ENCODE data around the gene LITAF.
"Not testable (repeated sequence)": the region's sequence is repeated elsewhere in the genome, so short reads cannot be mapped to it uniquely, and the experiment has no call there.

The LITAF gene

DNA sequence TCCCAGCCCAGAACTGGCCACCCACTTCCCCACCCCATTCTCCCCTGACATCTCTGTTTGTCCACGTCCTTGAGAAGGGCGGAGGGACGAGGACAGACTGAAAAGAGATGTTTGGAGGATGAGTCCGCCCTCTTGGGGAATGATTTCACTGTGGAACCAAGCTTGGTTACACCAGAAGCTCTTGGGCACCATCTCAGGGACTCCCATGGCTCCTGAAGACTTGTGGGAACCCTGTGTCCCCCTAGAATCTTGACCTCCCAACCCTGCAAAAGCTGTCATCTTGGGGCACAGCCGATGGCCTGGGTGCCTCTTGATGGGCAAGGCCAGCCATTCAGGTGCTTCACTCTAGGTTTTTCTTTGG, 25.9 kb upstream of the LITAF start:
- TF ChIP-seq TAF1 (IDR thresholded peaks at IDR 0.05; ENCODE audit: low read depth, low read length), result no peak
- no peak for TF ChIP-seq SPI1 (IDR thresholded peaks at IDR 0.05; ENCODE audit: low read depth, low read length)
- no peak for TF ChIP-seq PAX5 (IDR thresholded peaks at IDR 0.05; ENCODE audit: insufficient read depth, low read length, severe bottlenecking)
- no peak for TF ChIP-seq POLR2A (IDR thresholded peaks at IDR 0.05; ENCODE audit: low read depth, low read length)
- TF ChIP-seq POU2F2 (IDR thresholded peaks at IDR 0.05; ENCODE audit: low read depth, low read length), result no peak
- no peak for FAIRE-seq
- no peak for DNase-seq (ENCODE audit: insufficient read length, low spot score)

DNA sequence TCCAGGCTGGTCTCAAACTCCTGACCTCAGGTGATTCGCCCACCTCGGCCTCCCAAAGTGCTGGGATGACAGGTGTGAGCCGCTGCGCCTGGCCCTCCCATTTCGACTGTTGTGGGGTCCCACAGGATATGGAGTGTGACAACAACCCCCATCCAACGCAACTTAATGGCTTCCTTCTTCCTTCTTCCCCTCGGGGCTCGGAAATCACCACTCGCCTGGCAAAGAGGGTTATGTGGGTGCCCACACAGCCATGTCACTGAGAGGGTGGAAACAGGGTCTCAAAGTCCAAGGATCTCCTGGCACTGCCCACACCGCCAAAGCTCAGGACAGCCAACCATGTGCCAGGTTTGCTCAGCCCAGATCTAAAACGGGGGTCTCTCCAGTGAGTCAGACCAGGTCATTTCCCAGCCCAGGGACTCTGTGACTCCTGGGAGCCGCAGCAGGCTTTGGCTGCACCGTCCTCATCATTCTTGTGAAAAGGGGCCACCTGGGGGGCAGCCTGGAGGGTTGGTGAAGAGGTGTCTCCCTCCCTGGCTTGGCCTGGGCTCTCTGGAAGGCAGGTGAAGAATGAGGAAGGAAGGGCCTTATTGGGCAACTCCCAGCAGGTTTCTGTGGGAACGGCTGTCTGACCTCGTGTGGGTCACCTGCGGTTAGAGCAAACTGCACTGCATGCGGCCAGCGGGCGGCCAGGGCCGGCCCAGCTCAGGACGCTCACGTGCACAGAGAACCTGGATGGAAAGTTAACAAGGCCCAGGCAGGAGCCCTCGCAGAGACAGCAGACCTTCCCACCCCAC, 25.3 kb upstream of the LITAF start:
- DNase-seq (ENCODE audit: insufficient read length, low spot score) (no peak), FAIRE-seq (no peak)
- TF ChIP-seq POLR2AphosphoS5 (IDR thresholded peaks at IDR 0.05; ENCODE audit: low read depth, low read length) (no peak), PAX5 (IDR thresholded peaks at IDR 0.05; ENCODE audit: insufficient read depth, low read length, severe bottlenecking) (no peak), TAF1 (IDR thresholded peaks at IDR 0.05; ENCODE audit: low read depth, low read length) (no peak), SPI1 (IDR thresholded peaks at IDR 0.05; ENCODE audit: low read depth, low read length) (no peak), POU2F2 (IDR thresholded peaks at IDR 0.05; ENCODE audit: low read depth, low read length) (no peak), POLR2A (IDR thresholded peaks at IDR 0.05; ENCODE audit: low read depth, low read length) (no peak)

DNA sequence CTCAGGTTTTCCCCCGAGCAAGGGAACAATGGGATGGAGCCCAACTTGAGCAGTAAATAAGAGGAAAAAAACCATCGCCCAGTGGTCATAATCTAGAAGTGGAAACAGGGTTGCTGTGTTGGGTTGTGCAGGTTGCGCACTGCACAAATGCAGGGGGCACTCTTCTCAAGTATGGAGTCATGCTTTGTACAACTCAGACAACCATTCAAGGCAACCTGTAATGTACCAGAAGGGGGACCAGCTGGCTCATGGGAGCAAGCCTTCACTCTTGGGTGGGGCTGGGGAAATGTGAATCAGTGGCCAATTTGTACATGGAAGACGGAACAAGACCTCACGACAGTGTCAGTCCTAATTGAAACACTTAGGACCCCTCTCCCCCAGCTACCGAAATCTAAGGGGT, 23.9 kb upstream of the LITAF start:
- FAIRE-seq (no peak), DNase-seq (ENCODE audit: insufficient read length, low spot score) (no peak)
- TF ChIP-seq POU2F2 (IDR thresholded peaks at IDR 0.05; ENCODE audit: low read depth, low read length) (no peak), POLR2AphosphoS5 (IDR thresholded peaks at IDR 0.05; ENCODE audit: low read depth, low read length) (no peak), PAX5 (IDR thresholded peaks at IDR 0.05; ENCODE audit: insufficient read depth, low read length, severe bottlenecking) (no peak), SPI1 (IDR thresholded peaks at IDR 0.05; ENCODE audit: low read depth, low read length) (no peak), POLR2A (IDR thresholded peaks at IDR 0.05; ENCODE audit: low read depth, low read length) (no peak), TAF1 (IDR thresholded peaks at IDR 0.05; ENCODE audit: low read depth, low read length) (no peak)

DNA sequence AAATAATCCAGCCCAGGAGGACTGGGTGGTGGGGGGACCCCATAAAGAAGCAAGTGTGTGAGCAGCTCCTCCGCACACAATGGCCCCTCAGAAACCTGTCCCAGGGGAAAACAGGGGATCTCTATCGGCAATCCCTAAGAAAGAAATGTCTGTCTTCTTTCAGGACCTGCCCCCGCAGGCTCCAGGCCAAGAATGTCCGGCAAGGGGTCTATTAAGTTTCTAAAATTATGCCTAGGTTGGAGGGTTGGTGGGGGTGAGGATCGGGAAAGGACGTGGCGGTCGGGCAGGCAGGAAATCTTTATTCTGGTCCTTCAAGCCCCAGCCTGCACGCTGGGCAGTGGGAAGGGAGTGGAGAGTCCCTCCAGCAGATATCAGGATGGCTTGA, 23.4 kb upstream of the LITAF start:
- no peak for FAIRE-seq
- TF ChIP-seq TAF1 (IDR thresholded peaks at IDR 0.05; ENCODE audit: low read depth, low read length) (no peak), POLR2AphosphoS5 (IDR thresholded peaks at IDR 0.05; ENCODE audit: low read depth, low read length) (no peak), PAX5 (IDR thresholded peaks at IDR 0.05; ENCODE audit: insufficient read depth, low read length, severe bottlenecking) (no peak), SPI1 (IDR thresholded peaks at IDR 0.05; ENCODE audit: low read depth, low read length) (no peak)
- no peak for DNase-seq (ENCODE audit: insufficient read length, low spot score)

DNA sequence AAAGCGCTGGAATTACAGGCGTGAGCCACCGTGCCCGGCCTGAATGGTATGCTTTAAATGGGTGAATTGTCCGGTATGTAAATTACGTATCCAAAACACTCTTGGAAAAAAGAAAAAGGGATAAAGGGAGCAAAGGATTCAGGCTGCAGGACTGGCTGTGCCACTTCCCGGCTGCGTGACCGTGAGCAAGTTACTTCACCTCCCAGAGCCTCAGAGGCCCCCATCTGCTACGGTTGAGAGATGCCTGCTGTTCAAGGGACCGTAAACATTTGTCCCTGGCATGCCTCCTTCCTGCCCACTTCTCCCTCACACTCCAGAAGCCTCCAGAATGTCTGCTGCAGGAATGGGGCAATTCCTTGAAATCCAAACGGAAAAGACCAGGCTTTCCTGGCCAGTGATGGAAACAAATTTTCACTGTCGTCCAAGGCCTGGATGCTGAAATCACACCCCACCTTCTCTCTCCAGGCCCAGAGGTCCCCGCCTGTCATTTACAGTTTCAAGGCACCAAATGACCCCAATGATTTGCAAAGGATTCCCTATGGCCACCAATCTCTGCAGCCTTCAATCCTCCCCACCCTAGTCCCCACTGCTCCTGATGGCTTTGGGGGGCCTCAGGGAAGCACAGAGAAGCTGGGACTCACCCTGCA, 22.9 kb upstream of the LITAF start:
- FAIRE-seq (no peak), DNase-seq (ENCODE audit: insufficient read length, low spot score) (no peak)
- no peak for TF ChIP-seq POLR2AphosphoS5 (IDR thresholded peaks at IDR 0.05; ENCODE audit: low read depth, low read length)
- TF ChIP-seq POU2F2 (IDR thresholded peaks at IDR 0.05; ENCODE audit: low read depth, low read length), result no peak
- no peak for TF ChIP-seq SPI1 (IDR thresholded peaks at IDR 0.05; ENCODE audit: low read depth, low read length)
- TF ChIP-seq TAF1 (IDR thresholded peaks at IDR 0.05; ENCODE audit: low read depth, low read length), result no peak
- no peak for TF ChIP-seq PAX5 (IDR thresholded peaks at IDR 0.05; ENCODE audit: insufficient read depth, low read length, severe bottlenecking)

DNA sequence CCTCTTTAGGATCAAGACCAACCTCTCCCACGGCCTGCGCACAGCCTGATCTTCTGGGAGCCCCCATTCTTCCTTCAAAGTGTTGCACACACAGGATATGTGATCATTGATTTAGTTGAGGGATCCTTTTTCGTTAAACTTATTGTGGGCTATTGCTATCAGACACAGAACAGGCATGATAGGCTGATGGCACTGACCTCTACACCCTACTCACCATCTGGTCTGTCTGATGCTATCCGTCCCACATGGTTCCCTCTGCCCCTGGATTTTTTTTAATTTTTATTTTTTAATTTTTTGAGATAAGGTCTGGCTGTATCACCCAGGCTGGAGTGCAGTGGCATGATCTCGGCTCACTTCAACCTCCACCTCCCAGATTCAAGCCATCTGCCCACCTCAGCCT, 19.2 kb upstream of the LITAF start:
- FAIRE-seq, result no peak

DNA sequence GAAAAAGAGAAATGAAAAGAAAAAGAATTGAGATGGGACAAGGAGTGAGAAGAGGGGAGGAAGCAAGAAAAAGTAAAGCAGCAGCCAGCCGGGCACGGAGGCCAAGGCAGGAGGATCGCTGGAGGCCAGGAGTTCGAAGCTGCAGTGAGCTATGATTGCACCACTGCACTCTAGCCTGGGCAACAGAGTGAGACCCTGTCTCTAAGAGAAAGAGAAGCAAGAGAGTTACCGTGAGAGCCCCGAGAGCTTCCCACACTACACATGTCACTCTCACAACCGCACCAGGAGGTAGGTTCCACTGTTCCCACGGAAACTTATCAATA, 18.8 kb upstream of the LITAF start:
- TF ChIP-seq PAX5 (IDR thresholded peaks at IDR 0.05; ENCODE audit: insufficient read depth, low read length, severe bottlenecking) (no peak), SPI1 (IDR thresholded peaks at IDR 0.05; ENCODE audit: low read depth, low read length) (no peak), POU2F2 (IDR thresholded peaks at IDR 0.05; ENCODE audit: low read depth, low read length) (no peak), POLR2A (IDR thresholded peaks at IDR 0.05; ENCODE audit: low read depth, low read length) (no peak), TAF1 (IDR thresholded peaks at IDR 0.05; ENCODE audit: low read depth, low read length) (no peak), POLR2AphosphoS5 (IDR thresholded peaks at IDR 0.05; ENCODE audit: low read depth, low read length) (no peak)
- FAIRE-seq (no peak), DNase-seq (ENCODE audit: insufficient read length, low spot score) (no peak)

More for the DNA sequence above, 19.2 kb upstream of the LITAF start:
- DNase-seq (ENCODE audit: insufficient read length, low spot score), result no peak
- no peak for TF ChIP-seq SPI1 (IDR thresholded peaks at IDR 0.05; ENCODE audit: low read depth, low read length)
- no peak for TF ChIP-seq POU2F2 (IDR thresholded peaks at IDR 0.05; ENCODE audit: low read depth, low read length)
- TF ChIP-seq POLR2A (IDR thresholded peaks at IDR 0.05; ENCODE audit: low read depth, low read length), result no peak
- TF ChIP-seq PAX5 (IDR thresholded peaks at IDR 0.05; ENCODE audit: insufficient read depth, low read length, severe bottlenecking), result no peak

DNA sequence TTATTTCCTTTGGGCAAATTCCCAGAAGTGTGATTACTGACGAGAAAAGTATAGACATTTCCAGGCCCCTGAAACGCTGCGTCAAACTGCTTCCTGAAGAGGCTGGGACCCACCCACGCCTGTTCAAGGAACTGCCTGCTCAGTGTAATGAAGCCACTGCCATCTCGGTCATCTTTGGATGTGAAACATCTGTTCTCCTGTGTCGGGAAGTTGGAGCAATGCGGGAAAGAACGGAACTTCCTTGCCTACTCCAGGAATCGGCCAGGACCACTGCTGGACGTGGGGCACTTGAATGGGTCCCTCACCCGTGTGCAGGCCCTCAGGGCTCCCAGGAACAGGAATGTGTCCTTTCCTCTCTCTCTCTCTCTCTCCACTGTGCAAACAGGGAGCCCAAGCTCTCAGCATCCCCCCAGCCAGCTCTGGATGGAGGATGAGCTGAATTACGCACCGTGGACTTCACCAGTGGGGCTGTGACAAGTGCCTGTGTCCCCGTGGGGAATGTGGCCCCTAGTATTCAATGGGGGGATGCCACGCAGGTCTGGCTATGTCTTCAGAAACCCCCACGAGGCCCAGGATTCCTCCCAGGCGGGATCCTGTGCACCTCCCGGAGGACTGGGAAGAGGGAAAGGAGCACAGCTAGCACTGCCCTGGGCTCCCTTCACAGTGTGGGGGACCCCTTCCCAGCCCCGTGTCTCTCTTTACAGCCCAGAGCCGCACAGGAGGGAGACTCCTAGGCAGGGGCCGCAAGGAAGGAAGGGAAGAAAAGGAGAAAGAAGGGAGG, 18.3 kb upstream of the LITAF start:
- no peak for DNase-seq (ENCODE audit: insufficient read length, low spot score)
- FAIRE-seq, result no peak
- TF ChIP-seq POLR2AphosphoS5 (IDR thresholded peaks at IDR 0.05; ENCODE audit: low read depth, low read length) (no peak), SPI1 (IDR thresholded peaks at IDR 0.05; ENCODE audit: low read depth, low read length) (no peak), POLR2A (IDR thresholded peaks at IDR 0.05; ENCODE audit: low read depth, low read length) (no peak), POU2F2 (IDR thresholded peaks at IDR 0.05; ENCODE audit: low read depth, low read length) (no peak), TAF1 (IDR thresholded peaks at IDR 0.05; ENCODE audit: low read depth, low read length) (no peak), PAX5 (IDR thresholded peaks at IDR 0.05; ENCODE audit: insufficient read depth, low read length, severe bottlenecking) (no peak)

DNA sequence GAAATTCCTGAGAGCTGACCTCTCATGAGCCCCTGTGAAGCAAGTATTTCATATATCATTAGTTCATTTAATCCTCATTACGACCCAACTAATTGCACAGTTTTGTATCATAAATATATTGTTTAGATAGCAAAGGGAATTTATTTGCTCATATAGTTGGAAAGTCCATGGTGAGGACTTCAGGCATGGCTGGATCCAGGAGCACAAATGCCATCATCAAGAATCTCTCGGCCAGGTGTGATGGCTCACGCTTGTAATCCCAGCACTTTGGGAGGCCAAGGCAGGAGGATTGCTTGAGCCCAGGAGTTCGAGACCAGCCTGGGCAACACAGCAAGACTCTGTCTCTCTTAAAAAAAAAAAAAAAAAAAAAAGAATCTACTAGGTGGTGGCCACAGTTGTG, 17.6 kb upstream of the LITAF start:
- DNase-seq (ENCODE audit: insufficient read length, low spot score); FAIRE-seq: not testable (repeated sequence)

DNA sequence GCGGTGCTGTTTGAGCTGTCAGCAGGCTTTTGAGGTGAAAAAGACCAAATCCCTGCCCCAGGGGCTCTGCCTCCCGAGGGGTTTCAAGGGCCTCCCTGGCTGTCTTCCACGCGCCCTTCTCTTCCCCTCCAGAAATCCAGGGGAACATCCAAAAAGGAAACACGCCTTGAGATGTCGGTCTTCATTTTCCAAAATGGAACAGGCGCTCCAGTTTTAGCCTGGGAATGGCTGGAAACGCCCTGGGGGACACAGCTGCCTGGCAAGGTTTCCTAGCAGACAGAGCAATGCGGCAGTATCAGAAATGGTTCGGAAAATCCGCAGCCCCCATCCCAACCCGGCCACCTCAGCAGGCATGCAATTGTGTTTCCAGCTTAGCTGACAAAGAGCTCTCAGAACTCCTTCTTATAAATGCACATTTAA, 16.6 kb upstream of the LITAF start:
- TF ChIP-seq TAF1 (IDR thresholded peaks at IDR 0.05; ENCODE audit: low read depth, low read length), result no peak
- TF ChIP-seq SPI1 (IDR thresholded peaks at IDR 0.05; ENCODE audit: low read depth, low read length), result no peak
- no peak for TF ChIP-seq POU2F2 (IDR thresholded peaks at IDR 0.05; ENCODE audit: low read depth, low read length)
- TF ChIP-seq POLR2AphosphoS5 (IDR thresholded peaks at IDR 0.05; ENCODE audit: low read depth, low read length), result no peak
- no peak for TF ChIP-seq PAX5 (IDR thresholded peaks at IDR 0.05; ENCODE audit: insufficient read depth, low read length, severe bottlenecking)
- TF ChIP-seq POLR2A (IDR thresholded peaks at IDR 0.05; ENCODE audit: low read depth, low read length), result no peak
- DNase-seq (ENCODE audit: insufficient read length, low spot score) (no peak), FAIRE-seq (no peak)

All from GM12891 (cell line).